ENCODE measurements around the gene SEMA3C.

GRCh38 chr7:80941208-80941758 lies 22.4 kb upstream of the SEMA3C start:
- no peak for TF ChIP-seq CTCF (IDR thresholded peaks at IDR 0.05)
- no peak for TF ChIP-seq POLR2A (IDR thresholded peaks at IDR 0.05)
- peak in 2 of 4 donors; percentile 55 to 87 for TF ChIP-seq EP300 (IDR thresholded peaks at IDR 0.05)

All from upper lobe of left lung (tissue), 4 donors.